ENCODE measurements around the gene CYBRD1.

DNA sequence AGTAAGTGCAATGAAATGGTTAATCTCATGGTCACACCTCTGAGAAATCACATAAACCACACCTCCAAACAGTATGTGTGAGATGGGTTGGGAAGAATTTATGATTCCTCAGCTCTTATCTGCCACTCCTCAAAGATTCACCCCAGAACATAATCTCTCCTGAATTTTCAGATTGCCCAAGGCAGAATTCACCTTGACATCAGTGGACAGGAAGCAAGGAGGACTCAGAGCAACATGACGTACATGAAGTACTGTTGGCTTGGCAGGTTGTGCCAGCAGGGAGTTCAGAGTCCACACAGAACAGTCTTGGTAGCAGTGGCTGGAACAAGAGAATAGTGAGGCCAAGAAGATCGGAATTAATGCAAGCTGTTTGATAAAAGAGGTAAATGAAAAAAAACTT is 31.7 kb upstream of the CYBRD1 start:
- TF ChIP-seq POLR2A (IDR thresholded peaks at IDR 0.05): no peak
- TF ChIP-seq, protein P1, sequence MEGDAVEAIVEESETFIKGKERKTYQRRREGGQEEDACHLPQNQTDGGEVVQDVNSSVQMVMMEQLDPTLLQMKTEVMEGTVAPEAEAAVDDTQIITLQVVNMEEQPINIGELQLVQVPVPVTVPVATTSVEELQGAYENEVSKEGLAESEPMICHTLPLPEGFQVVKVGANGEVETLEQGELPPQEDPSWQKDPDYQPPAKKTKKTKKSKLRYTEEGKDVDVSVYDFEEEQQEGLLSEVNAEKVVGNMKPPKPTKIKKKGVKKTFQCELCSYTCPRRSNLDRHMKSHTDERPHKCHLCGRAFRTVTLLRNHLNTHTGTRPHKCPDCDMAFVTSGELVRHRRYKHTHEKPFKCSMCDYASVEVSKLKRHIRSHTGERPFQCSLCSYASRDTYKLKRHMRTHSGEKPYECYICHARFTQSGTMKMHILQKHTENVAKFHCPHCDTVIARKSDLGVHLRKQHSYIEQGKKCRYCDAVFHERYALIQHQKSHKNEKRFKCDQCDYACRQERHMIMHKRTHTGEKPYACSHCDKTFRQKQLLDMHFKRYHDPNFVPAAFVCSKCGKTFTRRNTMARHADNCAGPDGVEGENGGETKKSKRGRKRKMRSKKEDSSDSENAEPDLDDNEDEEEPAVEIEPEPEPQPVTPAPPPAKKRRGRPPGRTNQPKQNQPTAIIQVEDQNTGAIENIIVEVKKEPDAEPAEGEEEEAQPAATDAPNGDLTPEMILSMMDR (IDR thresholded peaks at IDR 0.05): no peak
